Measurements from ENCODE around the gene ACTL6B. TPM values are rescaled to one million over a fixed set of nuclear protein-coding genes. Genes with fewer than 3 reads are reported as not detected.

ACTL6B gene
- total and polyA plus RNA-seq, 9 of the 15 experiments (the other 6 are each of a cell fraction or from before 2014, with no cell fraction given), result not detected

GRCh38 chr7:100655908-100656674, at the start of gene ACTL6B (continued):
- TF ChIP-seq RNF219 (CRISPR knock-in tag; IDR thresholded peaks at IDR 0.05) (no peak), TGIF2 (CRISPR knock-in tag; IDR thresholded peaks at IDR 0.05) (peak; percentile 89), NR2C1 (IDR thresholded peaks at IDR 0.05) (no peak), NR2C1 (tag; IDR thresholded peaks at IDR 0.05) (no peak), DDX20 (tag; IDR thresholded peaks at IDR 0.05; ENCODE audit: low read depth) (no peak), FUS (optimal IDR thresholded peaks at IDR 0.05; ENCODE audit: low read depth, low read length) (peak; percentile 52), ZBED1 (IDR thresholded peaks at IDR 0.05) (no peak), PURB (CRISPR knock-in tag; IDR thresholded peaks at IDR 0.05; ENCODE audit: low read depth) (no peak), CREB5 (CRISPR knock-in tag; IDR thresholded peaks at IDR 0.05) (no peak), CTBP1 (IDR thresholded peaks at IDR 0.05; ENCODE audit: borderline replicate concordance) (no peak), SIX5 (IDR thresholded peaks at IDR 0.05; ENCODE audit: borderline replicate concordance in 1 of 2, insufficient read depth in 1 of 2, low read depth in 1 of 2, low read length in 2 of 2) (no peak), ZNF444 (CRISPR knock-in tag; IDR thresholded peaks at IDR 0.05) (no peak), ZBTB2 (IDR thresholded peaks at IDR 0.05) (no peak), ZNF778 (CRISPR knock-in tag; IDR thresholded peaks at IDR 0.05) (no peak), ZMIZ1 (IDR thresholded peaks at IDR 0.05; ENCODE audit: low read depth in 2 of 2, low read length in 2 of 2) (no peak), EGR1 (conservative IDR thresholded peaks at IDR 0.05) (peak; percentile 99), MLLT1 (IDR thresholded peaks at IDR 0.05) (peak in 1 of 2 experiments; percentile 97; a peak in 2 of 4 replicates), ZNF263 (CRISPR knock-in tag; IDR thresholded peaks at IDR 0.05; ENCODE audit: borderline replicate concordance) (peak; percentile 70; the same call in 1 of the 2 replicates)

All from K562 (cell line).